Right forelimb (tissue), 1 donor: ENCODE data around the gene LRRC8C.

Experiments
- DNase-seq: peaks from one replicate; pipeline ENCODE4 v3.0.0-alpha.2; 2018

The LRRC8C gene

GRCh38 chr1:89736937-89737733, 104.2 kb downstream of the LRRC8C start:
- no peak for DNase-seq

GRCh38 chr1:89737985-89738510, 105.1 kb downstream of the LRRC8C start:
- DNase-seq, result no peak

- no peak for DNase-seq
Observed at GRCh38 chr1:89739013-89739843, 106.3 kb downstream of the LRRC8C start.

GRCh38 chr1:89739844-89740216, 106.9 kb downstream of the LRRC8C start:
- DNase-seq, result no peak

- no peak for DNase-seq
Observed at GRCh38 chr1:89743788-89744187, 110.9 kb downstream of the LRRC8C start.

- no peak for DNase-seq
Observed at GRCh38 chr1:89746424-89747149, 113.7 kb downstream of the LRRC8C start.

GRCh38 chr1:89753761-89754160, 120.8 kb downstream of the LRRC8C start:
- no peak for DNase-seq

GRCh38 chr1:89754518-89754917, 121.6 kb downstream of the LRRC8C start:
- no peak for DNase-seq

- DNase-seq, result no peak
Observed at GRCh38 chr1:89755591-89755990, 122.7 kb downstream of the LRRC8C start.

GRCh38 chr1:89757532-89757931, 124.6 kb downstream of the LRRC8C start:
- DNase-seq, result no peak

GRCh38 chr1:89758156-89758555, 125.2 kb downstream of the LRRC8C start:
- no peak for DNase-seq

GRCh38 chr1:89759036-89759435, 126.1 kb downstream of the LRRC8C start:
- DNase-seq, result no peak

- no peak for DNase-seq
Observed at GRCh38 chr1:89760496-89760895, 127.6 kb downstream of the LRRC8C start.

- DNase-seq, result no peak
Observed at GRCh38 chr1:89761338-89761737, 128.4 kb downstream of the LRRC8C start.

- DNase-seq, result no peak
Observed at GRCh38 chr1:89761901-89762300, 129.0 kb downstream of the LRRC8C start.

- DNase-seq, result no peak
Observed at GRCh38 chr1:89762386-89762778, 129.5 kb downstream of the LRRC8C start.

- peak; percentile 91 for DNase-seq
Observed at GRCh38 chr1:89762779-89763648, 130.1 kb downstream of the LRRC8C start.

- DNase-seq, result no peak
Observed at GRCh38 chr1:89763649-89763986, 130.7 kb downstream of the LRRC8C start.

GRCh38 chr1:89765774-89766173, 132.9 kb downstream of the LRRC8C start:
- no peak for DNase-seq

- DNase-seq, result no peak
Observed at GRCh38 chr1:89767618-89768017, 134.7 kb downstream of the LRRC8C start.
